MM.1S (cell line): ENCODE results near the gene HBM.

Source experiments
- EZH2 ChIP-seq: fragments of 300-600 bp; sonication (generic); optimal IDR thresholded peaks from 2 replicates; pipeline ENCODE3; 2017; ENCODE audit warnings: low read depth, mild to moderate bottlenecking, antibody characterized with exemption, low read length, mixed read lengths
- TF ChIP-seq, protein P1 (sequence below): fragments of 300-600 bp; sonication (generic); IDR thresholded peaks from 2 replicates; pipeline ENCODE4 v1.5.1; 2016; ENCODE audit warnings: antibody characterized with exemption, low read length, mixed read lengths

DNA sequence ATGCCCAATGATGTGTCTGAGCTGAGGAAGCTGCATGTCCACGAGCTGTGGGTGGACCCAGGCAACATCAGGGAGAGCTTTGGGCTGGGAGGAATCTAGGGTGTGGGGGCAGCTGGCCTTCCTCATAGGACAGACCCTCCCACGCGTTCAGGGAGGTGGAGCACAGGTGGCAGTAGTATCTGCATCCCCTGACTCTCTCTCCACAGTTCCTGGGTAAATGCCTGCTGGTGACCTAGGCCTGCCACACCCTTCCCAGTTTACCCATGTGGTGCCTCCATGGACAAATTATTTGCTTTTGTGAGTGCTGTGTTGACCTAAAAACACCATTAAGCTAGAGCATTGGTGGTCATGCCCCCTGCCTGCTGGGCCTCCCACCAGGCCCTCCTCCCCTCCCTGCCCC is 3.2 kb downstream of the HBM start:
- TF ChIP-seq, protein P1, sequence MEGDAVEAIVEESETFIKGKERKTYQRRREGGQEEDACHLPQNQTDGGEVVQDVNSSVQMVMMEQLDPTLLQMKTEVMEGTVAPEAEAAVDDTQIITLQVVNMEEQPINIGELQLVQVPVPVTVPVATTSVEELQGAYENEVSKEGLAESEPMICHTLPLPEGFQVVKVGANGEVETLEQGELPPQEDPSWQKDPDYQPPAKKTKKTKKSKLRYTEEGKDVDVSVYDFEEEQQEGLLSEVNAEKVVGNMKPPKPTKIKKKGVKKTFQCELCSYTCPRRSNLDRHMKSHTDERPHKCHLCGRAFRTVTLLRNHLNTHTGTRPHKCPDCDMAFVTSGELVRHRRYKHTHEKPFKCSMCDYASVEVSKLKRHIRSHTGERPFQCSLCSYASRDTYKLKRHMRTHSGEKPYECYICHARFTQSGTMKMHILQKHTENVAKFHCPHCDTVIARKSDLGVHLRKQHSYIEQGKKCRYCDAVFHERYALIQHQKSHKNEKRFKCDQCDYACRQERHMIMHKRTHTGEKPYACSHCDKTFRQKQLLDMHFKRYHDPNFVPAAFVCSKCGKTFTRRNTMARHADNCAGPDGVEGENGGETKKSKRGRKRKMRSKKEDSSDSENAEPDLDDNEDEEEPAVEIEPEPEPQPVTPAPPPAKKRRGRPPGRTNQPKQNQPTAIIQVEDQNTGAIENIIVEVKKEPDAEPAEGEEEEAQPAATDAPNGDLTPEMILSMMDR = no peak
- no peak for TF ChIP-seq EZH2
